ENCODE data around the gene AUTS2.

- TF ChIP-seq REST (IDR thresholded peaks at IDR 0.05) (no peak), CTCF (IDR thresholded peaks at IDR 0.05; ENCODE audit: low read depth, low read length, missing input control) (no peak), ATF3 (IDR thresholded peaks at IDR 0.05) (no peak), TAF1 (conservative IDR thresholded peaks at IDR 0.05) (no peak), ZBTB33 (IDR thresholded peaks at IDR 0.05) (no peak), MAX (IDR thresholded peaks at IDR 0.05) (no peak), RXRA (IDR thresholded peaks at IDR 0.05) (no peak), EGR1 (IDR thresholded peaks at IDR 0.05; ENCODE audit: low read depth in 2 of 2) (no peak)
Measured at GRCh38 chr7:69994886-69995542, 396.7 kb downstream of the AUTS2 start.
